Mucosa of stomach (tissue), 1 donor: ENCODE measurements around the gene VCX2.
"Not testable (repeated sequence)": the region's sequence is repeated elsewhere in the genome, so short reads cannot be mapped to it uniquely, and the experiment has no call there.

Experiments used
- H3K27me3 ChIP-seq: one replicate; pipeline ENCODE4 v1.7.0; 2013; ENCODE audit warnings: mild to moderate bottlenecking, low read length; ENCODE audit not compliant: control insufficient read depth, insufficient read depth
- H3K36me3 ChIP-seq: one replicate; pipeline ENCODE4 v1.7.0; 2013; ENCODE audit warnings: low read length; ENCODE audit not compliant: control insufficient read depth, insufficient read depth
- H3K4me1 ChIP-seq: one replicate; pipeline ENCODE4 v1.7.0; 2013; ENCODE audit warnings: mild to moderate bottlenecking, low read length; ENCODE audit not compliant: control insufficient read depth, insufficient read depth
- H3K4me3 ChIP-seq: one replicate; pipeline ENCODE4 v1.7.0; 2013; ENCODE audit warnings: low read length
- H3K9ac ChIP-seq: one replicate; pipeline ENCODE4 v1.7.0; 2013; ENCODE audit warnings: mild to moderate bottlenecking, low read length, moderate library complexity
- H3K9me3 ChIP-seq: one replicate; pipeline ENCODE4 v1.7.0; 2013; ENCODE audit warnings: mild to moderate bottlenecking, low read length, moderate library complexity; ENCODE audit not compliant: control insufficient read depth
- donor health status: Pancreatic carcinoma.

VCX2 gene

GRCh38 chrX:8171169-8171568 lies at the start of gene VCX2:
VCX2 (minus strand) TSS chrX:8171267; CDS start chrX:8170643, 624 bp downstream.
- H3K9me3 ChIP-seq, H3K4me1 ChIP-seq, H3K27me3 ChIP-seq, H3K9ac ChIP-seq, H3K36me3 ChIP-seq, H3K4me3 ChIP-seq: not testable (repeated sequence)

- H3K9me3 ChIP-seq: no peaks in the 10 kb centered on the region
- no peaks in the 10 kb centered on the region for H3K36me3 ChIP-seq
- H3K4me3 ChIP-seq: no peak overlapping the region
- no peaks in the 10 kb centered on the region for H3K4me1 ChIP-seq
- H3K27me3 ChIP-seq: no peaks in the 10 kb centered on the region
- no peak overlapping the region for H3K9ac ChIP-seq
Observed at GRCh38 chrX:8204943-8205342, 33.9 kb upstream of the VCX2 start.

GRCh38 chrX:8204169-8204935 lies 33.3 kb upstream of the VCX2 start:
- H3K4me3 ChIP-seq: no peak overlapping the region
- H3K36me3 ChIP-seq: no peaks in the 10 kb centered on the region
- H3K9ac ChIP-seq: no peak overlapping the region
- H3K27me3 ChIP-seq: no peaks in the 10 kb centered on the region
- H3K4me1 ChIP-seq: no peaks in the 10 kb centered on the region
- no peaks in the 10 kb centered on the region for H3K9me3 ChIP-seq

GRCh38 chrX:8201896-8202331 lies 30.8 kb upstream of the VCX2 start:
- H3K9me3 ChIP-seq: no peaks in the 10 kb centered on the region
- no peaks in the 10 kb centered on the region for H3K27me3 ChIP-seq
- H3K36me3 ChIP-seq: no peaks in the 10 kb centered on the region
- H3K9ac ChIP-seq: no peak overlapping the region
- no peaks in the 10 kb centered on the region for H3K4me1 ChIP-seq
- H3K4me3 ChIP-seq: no peak overlapping the region

- Histone ChIP-seq H3K4me3 (no peak overlapping the region), H3K36me3 (no peaks in the 10 kb centered on the region), H3K9ac (no peak overlapping the region), H3K9me3 (no peaks in the 10 kb centered on the region), H3K27me3 (no peaks in the 10 kb centered on the region), H3K4me1 (no peaks in the 10 kb centered on the region)
Observed at GRCh38 chrX:8196776-8197175, 25.7 kb upstream of the VCX2 start.

- no peaks in the 10 kb centered on the region for H3K9me3 ChIP-seq
- H3K9ac ChIP-seq: no peak overlapping the region
- H3K27me3 ChIP-seq: no peaks in the 10 kb centered on the region
- H3K36me3 ChIP-seq: no peaks in the 10 kb centered on the region
- no peak overlapping the region for H3K4me3 ChIP-seq
- no peaks in the 10 kb centered on the region for H3K4me1 ChIP-seq
Observed at GRCh38 chrX:8194216-8194615, 23.1 kb upstream of the VCX2 start.

GRCh38 chrX:8192276-8192675 lies 21.2 kb upstream of the VCX2 start:
- Histone ChIP-seq H3K36me3 (no peaks in the 10 kb centered on the region), H3K9me3 (no peaks in the 10 kb centered on the region), H3K4me1 (no peaks in the 10 kb centered on the region), H3K27me3 (no peaks in the 10 kb centered on the region), H3K9ac (no peak overlapping the region), H3K4me3 (no peak overlapping the region)

- Histone ChIP-seq H3K4me3 (no peak overlapping the region), H3K36me3 (no peaks in the 10 kb centered on the region), H3K9ac (no peak overlapping the region), H3K9me3 (no peaks in the 10 kb centered on the region), H3K27me3 (no peaks in the 10 kb centered on the region), H3K4me1 (no peaks in the 10 kb centered on the region)
Observed at GRCh38 chrX:8191022-8191421, 20.0 kb upstream of the VCX2 start.

- H3K9me3 ChIP-seq: no peaks in the 10 kb centered on the region
- no peaks in the 10 kb centered on the region for H3K36me3 ChIP-seq
- H3K4me3 ChIP-seq: no peak overlapping the region
- no peak overlapping the region for H3K9ac ChIP-seq
- H3K4me1 ChIP-seq: no peaks in the 10 kb centered on the region
- no peaks in the 10 kb centered on the region for H3K27me3 ChIP-seq
Observed at GRCh38 chrX:8190341-8190830, 19.3 kb upstream of the VCX2 start.

- Histone ChIP-seq H3K9ac (no peak overlapping the region), H3K9me3 (no peaks in the 10 kb centered on the region), H3K4me1 (no peaks in the 10 kb centered on the region), H3K36me3 (no peaks in the 10 kb centered on the region), H3K4me3 (no peak overlapping the region), H3K27me3 (no peaks in the 10 kb centered on the region)
Observed at GRCh38 chrX:8189096-8189830, 18.2 kb upstream of the VCX2 start.

- Histone ChIP-seq H3K36me3 (no peaks in the 10 kb centered on the region), H3K27me3 (no peaks in the 10 kb centered on the region), H3K4me1 (no peaks in the 10 kb centered on the region), H3K9me3 (no peaks in the 10 kb centered on the region), H3K9ac (no peak overlapping the region), H3K4me3 (no peak overlapping the region)
Observed at GRCh38 chrX:8183346-8183745, 12.3 kb upstream of the VCX2 start.

GRCh38 chrX:8179656-8180055 lies 8.6 kb upstream of the VCX2 start:
- H3K36me3 ChIP-seq: no peaks in the 10 kb centered on the region

More at GRCh38 chrX:8179656-8180055, 8.6 kb upstream of the VCX2 start:
- Histone ChIP-seq H3K4me3 (no peak overlapping the region), H3K9ac (no peak overlapping the region), H3K4me1 (no peaks in the 10 kb centered on the region), H3K9me3 (no peaks in the 10 kb centered on the region), H3K27me3 (no peaks in the 10 kb centered on the region)
